Fibroblast of the aortic adventitia (primary cell): ENCODE data around the gene AP4B1. TPM values are rescaled to one million over a fixed set of nuclear protein-coding genes. Genes with fewer than 3 reads are reported as not detected.

ENCODE experiments used
- DNase-seq: peaks from one replicate; pipeline ENCODE4 v3.0.0-alpha.2; 2010; ENCODE audit warnings: low read depth
- H3K4me3 ChIP-seq: 2 replicates; pipeline ENCODE4 v1.5.1; 2011; ENCODE audit warnings: low read depth, mild to moderate bottlenecking, control low read depth, low read length, moderate library complexity
- CTCF ChIP-seq: IDR thresholded peaks from 2 replicates; pipeline ENCODE4 v1.5.1; 2011; ENCODE audit warnings: mild to moderate bottlenecking, low read length, control low read depth, inconsistent platforms; ENCODE audit not compliant: insufficient read depth
- total RNA-seq: library from RNA; depleted of rRNA; stranded (reverse); fragments of >200 nt; gene quantifications from 2 replicates; pipeline ENCODE4 v1.2.3, GENCODE V29; 2012; ENCODE audit warnings: low replicate concordance

The AP4B1 gene
- total RNA-seq, 1 donor: 15.4 TPM

GRCh38 chr1:113860891-113861290 is 43.7 kb downstream of the AP4B1 start:
- TF ChIP-seq CTCF: no peak
- H3K4me3 ChIP-seq: no peak overlapping the region
- peak; percentile 79 for DNase-seq

- DNase-seq: peak; percentile 28
- no peak for TF ChIP-seq CTCF
- peak overlapping the region; percentile 20 for H3K4me3 ChIP-seq
These were observed 45.0 kb downstream of the AP4B1 start for GRCh38 chr1:113859478-113860175.

- no peak for TF ChIP-seq CTCF
- DNase-seq: no peak
- H3K4me3 ChIP-seq: no peak overlapping the region
These were observed 45.6 kb downstream of the AP4B1 start for GRCh38 chr1:113858982-113859381.

- DNase-seq: no peak
- no peak for TF ChIP-seq CTCF
- H3K4me3 ChIP-seq: no peak overlapping the region
These were observed 46.2 kb downstream of the AP4B1 start for GRCh38 chr1:113858418-113858817.

- DNase-seq: no peak
- TF ChIP-seq CTCF: no peak
- H3K4me3 ChIP-seq: no peak overlapping the region
These were observed 46.8 kb downstream of the AP4B1 start for GRCh38 chr1:113857776-113858175.

- DNase-seq: no peak
- no peak overlapping the region for H3K4me3 ChIP-seq
- TF ChIP-seq CTCF: no peak
These were observed 48.2 kb downstream of the AP4B1 start for GRCh38 chr1:113856401-113856790.
